Peyer's patch (tissue), 4 donors: Measurements from ENCODE around the gene TCAIM.

Source experiments
- CTCF ChIP-seq, 6 experiments: fragments of 450-650 bp in 4 of 6; fragments of 200-600 bp in 2 of 6; sonication (generic) in 1 of 6; IDR thresholded peaks; one replicate each; pipeline ENCODE4 v1.5.1; 2017 to 2019; ENCODE audit warnings: antibody characterized with exemption in 6 of 6, mild to moderate bottlenecking in 3 of 6, moderate library complexity in 1 of 6
- POLR2A ChIP-seq, 2 donors: fragments of 450-650 bp; IDR thresholded peaks; one replicate each; pipeline ENCODE4 v1.5.1; 2017; ENCODE audit warnings: antibody characterized with exemption in 2 of 2, mild to moderate bottlenecking in 2 of 2, moderate library complexity in 2 of 2

GRCh38 chr3:44445786-44446185 is 107.2 kb downstream of the TCAIM start:
- TF ChIP-seq POLR2A (IDR thresholded peaks at IDR 0.05) (no peak), CTCF (IDR thresholded peaks at IDR 0.05) (no peak)
